Activated CD4-positive, alpha-beta memory T cell treated with anti-CD3 and anti-CD28 coated beads for 36 hours (primary cell): ENCODE measurements around the gene SAXO2. TPM values are rescaled to one million over a fixed set of nuclear protein-coding genes. Genes with fewer than 3 reads are reported as not detected.
"Not testable (repeated sequence)": the region's sequence is repeated elsewhere in the genome, so short reads cannot be mapped to it uniquely, and the experiment has no call there.

Source experiments
- CTCF ChIA-PET: fragments of 350-600 bp; sonication (Branson Sonifier 250); formaldehyde crosslinking; loops from one replicate; lab custom pipeline; 2021; ENCODE audit warnings: antibody characterized with exemption, inconsistent platforms; lab: Charles Lee
- POLR2A ChIA-PET: fragments of 350-600 bp; sonication (Branson Sonifier 250); formaldehyde crosslinking; loops from one replicate; lab custom pipeline; 2021; ENCODE audit warnings: antibody characterized with exemption; lab: Charles Lee
- DNase-seq: peaks from one replicate; pipeline ENCODE4 v3.0.0-alpha.2; 2020
- H3K27ac Mint-ChIP-seq: one replicate; pipeline ENCODE4 v1.8.0; 2021; ENCODE audit warnings: mixed read lengths
- H3K27me3 Mint-ChIP-seq: one replicate; pipeline ENCODE4 v1.8.0; 2021; ENCODE audit warnings: mixed read lengths
- H3K36me3 Mint-ChIP-seq: one replicate; pipeline ENCODE4 v1.8.0; 2021; ENCODE audit warnings: mixed read lengths
- H3K4me1 Mint-ChIP-seq: one replicate; pipeline ENCODE4 v1.8.0; 2021; ENCODE audit warnings: low read depth, mixed read lengths
- H3K4me3 Mint-ChIP-seq: one replicate; pipeline ENCODE4 v1.8.0; 2021; ENCODE audit warnings: mild to moderate bottlenecking, mixed read lengths
- H3K9me3 Mint-ChIP-seq: one replicate; pipeline ENCODE4 v1.8.0; 2021; ENCODE audit warnings: mixed read lengths
- intact Hi-C: fragments of 100-400 bp; cut with micrococcal nuclease; formaldehyde crosslinking; loops from one replicate; pipeline ENCODE4 v1.15.1; 2023
- total RNA-seq, 2 experiments: library from RNA; stranded (reverse); gene quantifications; one replicate each; pipeline ENCODE4 v1.2.3, GENCODE V29; 2021

SAXO2 gene
- under 1 TPM in 1 of 2 experiments, not detected in 1; 0.81 TPM for total RNA-seq

GRCh38 chr15:82262422-82263026 is at the start of gene SAXO2, which contains the start of gene EFL1:
Gene SAXO2, plus strand, starts transcription at chr15:82262818. Its CDS starts 62 bp downstream, at chr15:82262880.
Gene EFL1, minus strand, starts transcription at chr15:82262734. Its CDS starts 956 bp downstream, at chr15:82261778.
- Mint-ChIP-seq H3K27me3 (no peaks in the 10 kb centered on the region), H3K9me3 (no peaks in the 10 kb centered on the region), H3K4me3 (peak within 1 kb of the TSS; percentile 88), H3K36me3 (peaks cover 10% of the 10 kb centered on the region), H3K27ac (peak within 1 kb of the TSS; percentile 83), H3K4me1 (peaks cover 27% of the 10 kb centered on the region)
- CTCF ChIA-PET: interaction anchor here (0.6 to 1.4 kb wide), 2 partner anchors 24 to 996 kb away, joined by 3 read pairs; no protein-coding TSS in a partner anchor
- POLR2A ChIA-PET: interaction anchor here (0.8 to 1.6 kb wide), 5 partner anchors 11 to 960 kb away, joined by 3 to 6 read pairs (median 3); partner anchors contain the start of gene MEX3B
- DNase-seq: peak; percentile 95
- intact Hi-C loops: loop anchor here (2.0 to 10.0 kb wide), 3 partner anchors 24 to 958 kb away; partner anchors contain the start of gene MEX3B

- POLR2A ChIA-PET, H3K4me3 Mint-ChIP-seq, intact Hi-C loops, DNase-seq, H3K27me3 Mint-ChIP-seq, H3K9me3 Mint-ChIP-seq, H3K27ac Mint-ChIP-seq, H3K4me1 Mint-ChIP-seq: not testable (repeated sequence)
- peaks cover 32% of the 10 kb centered on the region for H3K36me3 Mint-ChIP-seq
- CTCF ChIA-PET: interaction anchor here (0.7 kb wide), 1 partner anchor 186 kb away, joined by 3 read pairs; no protein-coding TSS in a partner anchor
Measured at GRCh38 chr15:82216092-82216491, 46.5 kb upstream of the SAXO2 start.

GRCh38 chr15:82221535-82221934 is 41.1 kb upstream of the SAXO2 start:
- peaks cover 26% of the 10 kb centered on the region for H3K36me3 Mint-ChIP-seq
- H3K9me3 Mint-ChIP-seq, H3K4me3 Mint-ChIP-seq, intact Hi-C loops, H3K27me3 Mint-ChIP-seq, POLR2A ChIA-PET, H3K27ac Mint-ChIP-seq, CTCF ChIA-PET, H3K4me1 Mint-ChIP-seq: not testable (repeated sequence)
- DNase-seq: peak; percentile 22

- Mint-ChIP-seq H3K4me1 (peaks cover 3% of the 10 kb centered on the region), H3K36me3 (peaks cover 34% of the 10 kb centered on the region), H3K27ac (no peak overlapping the region), H3K27me3 (no peaks in the 10 kb centered on the region), H3K9me3 (no peaks in the 10 kb centered on the region), H3K4me3 (no peak overlapping the region)
- no peak for DNase-seq
- intact Hi-C loops: no loop called here
- POLR2A ChIA-PET: no interaction called here
- CTCF ChIA-PET: no interaction called here
Measured at GRCh38 chr15:82228750-82229149, 33.9 kb upstream of the SAXO2 start.

- Mint-ChIP-seq H3K27me3 (no peaks in the 10 kb centered on the region), H3K9me3 (no peaks in the 10 kb centered on the region), H3K4me1 (peaks cover 3% of the 10 kb centered on the region), H3K4me3 (no peak overlapping the region), H3K36me3 (peaks cover 34% of the 10 kb centered on the region), H3K27ac (no peak overlapping the region)
- POLR2A ChIA-PET: no interaction called here
- CTCF ChIA-PET: no interaction called here
- intact Hi-C loops: no loop called here
- DNase-seq: no peak
Measured at GRCh38 chr15:82231233-82231632, 31.4 kb upstream of the SAXO2 start.

- H3K27ac Mint-ChIP-seq: no peak overlapping the region
- H3K27me3 Mint-ChIP-seq: no peaks in the 10 kb centered on the region
Measured at GRCh38 chr15:82231842-82232241, 30.8 kb upstream of the SAXO2 start.

GRCh38 chr15:82237944-82238534 is 24.6 kb upstream of the SAXO2 start:
- DNase-seq, H3K27ac Mint-ChIP-seq, intact Hi-C loops, POLR2A ChIA-PET, H3K4me1 Mint-ChIP-seq, H3K27me3 Mint-ChIP-seq, H3K4me3 Mint-ChIP-seq, H3K9me3 Mint-ChIP-seq: not testable (repeated sequence)
- CTCF ChIA-PET: interaction anchor here (0.6 kb wide), 1 partner anchor 839 kb away, joined by 3 read pairs; no protein-coding TSS in a partner anchor
- peaks cover 35% of the 10 kb centered on the region for H3K36me3 Mint-ChIP-seq

More at GRCh38 chr15:82231842-82232241, 30.8 kb upstream of the SAXO2 start:
- DNase-seq: no peak
- Mint-ChIP-seq H3K4me1 (peaks cover 3% of the 10 kb centered on the region), H3K9me3 (no peaks in the 10 kb centered on the region), H3K4me3 (no peak overlapping the region), H3K36me3 (peaks cover 33% of the 10 kb centered on the region)
- intact Hi-C loops: no loop called here
- ChIA-PET CTCF (no interaction called here), POLR2A (no interaction called here)

GRCh38 chr15:82239685-82240391 is 22.8 kb upstream of the SAXO2 start:
- no peak overlapping the region for H3K27ac Mint-ChIP-seq
- CTCF ChIA-PET: interaction anchor here (0.6 kb wide), 1 partner anchor 17 kb away, joined by 3 read pairs; no protein-coding TSS in a partner anchor
- no peak overlapping the region for H3K4me3 Mint-ChIP-seq
- H3K27me3 Mint-ChIP-seq: no peaks in the 10 kb centered on the region
- intact Hi-C loops: no loop called here
- H3K9me3 Mint-ChIP-seq: no peaks in the 10 kb centered on the region
- peaks cover 35% of the 10 kb centered on the region for H3K36me3 Mint-ChIP-seq
- no peak for DNase-seq
- H3K4me1 Mint-ChIP-seq: peaks cover 5% of the 10 kb centered on the region
- POLR2A ChIA-PET: no interaction called here

- CTCF ChIA-PET, H3K4me1 Mint-ChIP-seq, H3K9me3 Mint-ChIP-seq, H3K27me3 Mint-ChIP-seq, intact Hi-C loops, H3K27ac Mint-ChIP-seq, H3K4me3 Mint-ChIP-seq, DNase-seq: not testable (repeated sequence)
- H3K36me3 Mint-ChIP-seq: peaks cover 28% of the 10 kb centered on the region
- POLR2A ChIA-PET: interaction anchor here (0.6 kb wide), 1 partner anchor 1351 kb away, joined by 3 read pairs; no protein-coding TSS in a partner anchor
Measured at GRCh38 chr15:82241836-82242499, 20.6 kb upstream of the SAXO2 start.

GRCh38 chr15:82243644-82244043 is 19.0 kb upstream of the SAXO2 start:
- CTCF ChIA-PET, H3K9me3 Mint-ChIP-seq, DNase-seq, POLR2A ChIA-PET, H3K27ac Mint-ChIP-seq, H3K27me3 Mint-ChIP-seq, intact Hi-C loops, H3K4me3 Mint-ChIP-seq, H3K4me1 Mint-ChIP-seq: not testable (repeated sequence)
- peaks cover 18% of the 10 kb centered on the region for H3K36me3 Mint-ChIP-seq

- H3K36me3 Mint-ChIP-seq, H3K27ac Mint-ChIP-seq, CTCF ChIA-PET, H3K9me3 Mint-ChIP-seq, H3K4me3 Mint-ChIP-seq, H3K27me3 Mint-ChIP-seq, H3K4me1 Mint-ChIP-seq, POLR2A ChIA-PET, DNase-seq, intact Hi-C loops: not testable (repeated sequence)
Measured at GRCh38 chr15:82245956-82246355, 16.7 kb upstream of the SAXO2 start.
